Measurements from ENCODE around the gene SBNO2. TPM values are rescaled to one million over a fixed set of nuclear protein-coding genes. Genes with fewer than 3 reads are reported as not detected.

SBNO2 gene
- total and polyA plus RNA-seq, 2 of the 4 experiments (the other 2 are of a cell fraction), result 13.4 to 40.5 TPM

DNA sequence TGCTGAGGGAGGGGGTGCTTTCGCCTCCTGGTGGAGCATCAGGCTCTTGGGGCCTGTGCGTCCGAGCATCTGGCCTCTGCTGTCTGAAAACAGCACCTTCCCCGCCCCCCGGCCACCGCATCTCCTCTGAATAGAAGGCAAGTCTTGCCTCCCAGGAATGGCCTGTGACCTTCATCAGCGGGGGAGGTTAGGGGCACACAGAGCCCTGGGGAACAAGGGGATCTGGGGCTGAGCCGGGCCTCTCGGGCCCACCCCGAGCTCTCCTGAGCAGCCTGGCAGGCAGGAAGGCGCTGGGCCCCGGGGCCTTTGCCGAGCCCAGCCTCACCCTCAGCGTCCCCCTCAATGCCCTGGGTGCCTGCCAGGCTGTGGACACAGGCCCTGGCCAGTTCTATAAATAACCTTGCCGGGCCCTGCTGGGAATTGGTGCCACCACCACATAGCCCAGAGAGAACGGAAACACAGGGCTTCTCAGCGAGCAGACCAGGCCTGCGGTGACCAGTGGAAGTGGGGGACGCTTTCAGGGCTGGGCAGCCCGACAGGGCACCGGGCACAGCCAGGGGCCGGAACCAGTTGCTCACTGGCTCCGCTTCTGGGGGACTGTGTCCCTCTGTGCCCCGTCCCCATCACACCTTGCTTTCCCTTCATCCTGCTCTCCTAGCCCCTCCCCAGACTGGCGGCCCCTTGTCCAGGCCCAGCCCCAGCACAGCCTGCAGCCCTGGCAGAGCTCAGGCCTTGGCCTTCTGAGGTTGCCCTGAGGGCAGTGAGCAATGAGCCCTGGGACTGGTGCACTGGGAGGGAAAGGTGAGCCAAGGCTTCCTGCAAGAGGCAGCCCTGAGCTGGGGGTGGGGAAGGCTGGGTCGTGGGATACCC is 41.0 kb upstream of the SBNO2 start:
- Histone ChIP-seq H4K5ac (ENCODE audit: low read depth, low read length) (no peak overlapping the region), H4K8ac (ENCODE audit: low read depth in 2 of 2, low read length in 2 of 2) (peak overlapping the region in 1 of 2 experiments; percentile 9; a peak in 1 of 4 replicates), H2AK9ac (replicated peaks; ENCODE audit: low read depth, low read length, poor library complexity) (peak overlapping the region; percentile 84), H3K36me3 (ENCODE audit: control insufficient read depth, insufficient read depth, low read length) (peaks cover 16% of the 10 kb centered on the region; the same call in 1 of the 2 replicates), H3K9me1 (ENCODE audit: insufficient read depth, low read length) (peaks cover 17% of the 10 kb centered on the region), H3K23ac (ENCODE audit: low read depth, low read length) (no peak overlapping the region), H3K9ac (ENCODE audit: low read depth, low read length) (no peak overlapping the region), H3K18ac (ENCODE audit: low read depth, low read length) (no peak overlapping the region), H2AFZ (replicated peaks; ENCODE audit: low read length, poor library complexity) (no peak overlapping the region), H3K27me3 (ENCODE audit: control insufficient read depth, insufficient read depth, low read length) (no peaks in the 10 kb centered on the region), H3K4me3 (ENCODE audit: insufficient read depth, low read depth, low read length) (no peak overlapping the region), H2BK15ac (ENCODE audit: low read depth, low read length) (no peak overlapping the region), H3K4me2 (ENCODE audit: low read depth, low read length) (no peak overlapping the region), H3K79me1 (ENCODE audit: low read depth in 1 of 2, low read length in 2 of 2) (peaks cover 12 to 84% of the 10 kb centered on the region in 2 experiments; a peak in 3 of 4 replicates), H2BK120ac (ENCODE audit: low read depth, low read length) (no peak overlapping the region), H3K27ac (ENCODE audit: insufficient read depth, low read length) (peak overlapping the region; percentile 28; the same call in 1 of the 2 replicates), H2AK5ac (ENCODE audit: low read depth, low read length) (peak overlapping the region; percentile 61; the same call in 1 of the 2 replicates), H4K20me1 (ENCODE audit: insufficient read depth, low read length) (peaks cover 70% of the 10 kb centered on the region), H3K4me1 (ENCODE audit: control insufficient read depth, insufficient read depth, low read length) (peaks cover 18% of the 10 kb centered on the region), H3K14ac (replicated peaks; ENCODE audit: low read depth, low read length) (no peak overlapping the region; the same call in none of the 2 replicates), H2BK20ac (ENCODE audit: low read depth, low read length) (no peak overlapping the region), H3K56ac (ENCODE audit: extremely low read depth, insufficient read depth, low read length) (no peak overlapping the region), H4K91ac (ENCODE audit: insufficient read depth, low read depth, low read length) (no peak overlapping the region), H2BK5ac (ENCODE audit: low read depth, low read length, poor library complexity, severe bottlenecking) (peak overlapping the region; percentile 19), H3K9me3 (ENCODE audit: control insufficient read depth, insufficient read depth, low read length) (no peaks in the 10 kb centered on the region), H3K4ac (ENCODE audit: low read depth, low read length) (peak overlapping the region; percentile 60)
- DNase-seq (no peak), ATAC-seq (ENCODE audit: low read depth) (0 out of 2 replicates have a peak, but pooled peaks have one; percentile 18)
- in situ Hi-C loops (cut with MboI; ENCODE audit: low sequenced_read_pairs), result no loop called here
- ChIA-PET CTCF (interaction anchor here (1.5 kb wide), 1 partner anchor 29 kb away, joined by 5 read pairs; no protein-coding TSS in a partner anchor), POLR2A (ENCODE audit: unreplicated experiment) (no interaction called here)
- dilution Hi-C loops (cut with HindIII; ENCODE audit: low sequenced_read_pairs, unreplicated experiment), result no loop called here
- intact Hi-C loops (cut with micrococcal nuclease), result no loop called here
- BruUV-seq (replicated peaks), result no TSS peak
- WGBS, 2 experiments (ENCODE audit: extremely low coverage in 2 of 2, insufficient read length in 1 of 2), result 79% methylated on average over 7 of the region's 26 CpGs; no CpG with 5 or more reads in 1 of the 2 experiments
- TF ChIP-seq SMC3 (IDR thresholded peaks at IDR 0.05; ENCODE audit: low read depth, low read length), result no peak
- no peak for TF ChIP-seq MAZ (IDR thresholded peaks at IDR 0.05; ENCODE audit: borderline replicate concordance, low read depth, low read length)
- no peak for TF ChIP-seq BHLHE40 (IDR thresholded peaks at IDR 0.05; ENCODE audit: low read depth, low read length)
- no peak for TF ChIP-seq CEBPB (IDR thresholded peaks at IDR 0.05; ENCODE audit: low read depth, low read length)
- TF ChIP-seq NFE2L2 (IDR thresholded peaks at IDR 0.05; ENCODE audit: low read depth, low read length), result no peak
- no peak for TF ChIP-seq CHD1 (IDR thresholded peaks at IDR 0.05; ENCODE audit: low read depth, low read length)
- no peak for TF ChIP-seq POLR2A (IDR thresholded peaks at IDR 0.05; ENCODE audit: low read depth, low read length)
- TF ChIP-seq RFX5 (IDR thresholded peaks at IDR 0.05; ENCODE audit: low read depth, low read length), result no peak
- TF ChIP-seq RAD21 (IDR thresholded peaks at IDR 0.05; ENCODE audit: low read length), result no peak
- TF ChIP-seq, protein P1, sequence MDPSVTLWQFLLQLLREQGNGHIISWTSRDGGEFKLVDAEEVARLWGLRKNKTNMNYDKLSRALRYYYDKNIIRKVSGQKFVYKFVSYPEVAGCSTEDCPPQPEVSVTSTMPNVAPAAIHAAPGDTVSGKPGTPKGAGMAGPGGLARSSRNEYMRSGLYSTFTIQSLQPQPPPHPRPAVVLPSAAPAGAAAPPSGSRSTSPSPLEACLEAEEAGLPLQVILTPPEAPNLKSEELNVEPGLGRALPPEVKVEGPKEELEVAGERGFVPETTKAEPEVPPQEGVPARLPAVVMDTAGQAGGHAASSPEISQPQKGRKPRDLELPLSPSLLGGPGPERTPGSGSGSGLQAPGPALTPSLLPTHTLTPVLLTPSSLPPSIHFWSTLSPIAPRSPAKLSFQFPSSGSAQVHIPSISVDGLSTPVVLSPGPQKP (IDR thresholded peaks at IDR 0.05; ENCODE audit: borderline replicate concordance, low read depth, low read length), result no peak

Data from IMR-90 (cell line).